Keratinocyte (primary cell): ENCODE measurements around the gene NHLH1. TPM values are rescaled to one million over a fixed set of nuclear protein-coding genes. Genes with fewer than 3 reads are reported as not detected.
A peak's percentile ranks its signal among the peaks of the same experiment; 100 is the strongest.

Source experiments
- DNase-seq: peaks from one replicate; pipeline ENCODE4 v3.0.0-alpha.2; 2011; ENCODE audit warnings: low read depth, missing footprints, low spot score
- FAIRE-seq: peaks from 2 replicates; lab custom pipeline; 2011; peaks lifted over from hg19 to GRCh38; lab: Jason Lieb, UNC
- H2AFZ ChIP-seq: 2 replicates; pipeline ENCODE4 v1.6.0; 2012; ENCODE audit warnings: low read length, control low read depth, inconsistent platforms; ENCODE audit not compliant: control insufficient read depth
- H3K27ac ChIP-seq: 2 replicates; pipeline ENCODE4 v1.5.1; 2011; ENCODE audit warnings: low read length; ENCODE audit not compliant: control insufficient read depth, insufficient read depth
- H3K27me3 ChIP-seq: 3 replicates; pipeline ENCODE4 v1.6.0; 2011; ENCODE audit warnings: low read length; ENCODE audit not compliant: control insufficient read depth, insufficient read depth; ENCODE audit errors: extremely low read depth
- H3K36me3 ChIP-seq, 2 experiments: 2 replicates in 1 of 2; 3 replicates in 1 of 2; pipeline ENCODE4 v1.5.1; 2011; ENCODE audit warnings: low read length in 2 of 2, mild to moderate bottlenecking in 1 of 2; ENCODE audit not compliant: control insufficient read depth in 2 of 2, insufficient read depth in 2 of 2; ENCODE audit errors: extremely low read depth in 1 of 2
- H3K4me1 ChIP-seq: 3 replicates; pipeline ENCODE4 v1.5.1; 2011; ENCODE audit warnings: low read length; ENCODE audit not compliant: control insufficient read depth, insufficient read depth; ENCODE audit errors: extremely low read depth
- H3K4me2 ChIP-seq: 3 replicates; pipeline ENCODE4 v1.6.0; 2011; ENCODE audit warnings: low read depth, low read length; ENCODE audit not compliant: control insufficient read depth, insufficient read depth; ENCODE audit errors: extremely low read depth
- H3K4me3 ChIP-seq, 3 experiments: fragments of 200-600 bp in 1 of 3; sonication (generic) in 1 of 3; 2 replicates in 2 of 3; 3 replicates in 1 of 3; pipeline ENCODE4 v1.5.1; 2011 to 2016; ENCODE audit warnings: low read length in 3 of 3, mild to moderate bottlenecking in 3 of 3, control low read depth in 2 of 3, inconsistent platforms in 1 of 3, low read depth in 1 of 3, mixed read lengths in 1 of 3, mixed run types in 1 of 3, moderate library complexity in 1 of 3; ENCODE audit not compliant: control insufficient read depth in 2 of 3, insufficient read depth in 2 of 3; ENCODE audit errors: extremely low read depth in 1 of 3
- H3K79me2 ChIP-seq: 2 replicates; pipeline ENCODE4 v1.6.0; 2012; ENCODE audit warnings: low read length; ENCODE audit not compliant: control insufficient read depth, insufficient read depth
- H3K9ac ChIP-seq: 3 replicates; pipeline ENCODE4 v1.6.0; 2011; ENCODE audit warnings: low read length; ENCODE audit not compliant: control insufficient read depth, insufficient read depth; ENCODE audit errors: extremely low read depth
- H3K9me1 ChIP-seq: 3 replicates; pipeline ENCODE4 v1.6.0; 2011; ENCODE audit warnings: low read length; ENCODE audit not compliant: control insufficient read depth, insufficient read depth; ENCODE audit errors: extremely low read depth
- H3K9me3 ChIP-seq: 2 replicates; pipeline ENCODE4 v1.5.1; 2012; ENCODE audit warnings: low read depth, low read length; ENCODE audit not compliant: control insufficient read depth
- H4K20me1 ChIP-seq: 3 replicates; pipeline ENCODE4 v1.6.0; 2011; ENCODE audit warnings: low read length; ENCODE audit not compliant: control insufficient read depth, insufficient read depth; ENCODE audit errors: extremely low read depth
- CTCF ChIP-seq, 3 experiments: IDR thresholded peaks in 1 of 3; conservative IDR thresholded peaks in 1 of 3; optimal IDR thresholded peaks in 1 of 3; 2 replicates in 2 of 3; 3 replicates in 1 of 3; pipeline versions ENCODE3 to v1.5.1; 2011; ENCODE audit warnings: low read length in 3 of 3, mild to moderate bottlenecking in 3 of 3, moderate library complexity in 2 of 3, control low read depth in 1 of 3, inconsistent platforms in 1 of 3; ENCODE audit not compliant: insufficient read depth in 2 of 3; ENCODE audit errors: extremely low read depth in 1 of 3
- EZH2 ChIP-seq: IDR thresholded peaks from one replicate; pipeline ENCODE4 v1.6.1; 2012; ENCODE audit warnings: inconsistent platforms, mild to moderate bottlenecking, low read length, moderate library complexity
- dilution Hi-C: fragments of 300-500 bp; cut with MboI; formaldehyde crosslinking; loops from one replicate; pipeline ENCODE4 v1.7.0; 2020; ENCODE audit warnings: low sequenced_read_pairs; ENCODE audit not compliant: extremely low pct_ligation_motif_present
- polyA plus RNA-seq, 5 experiments: library from polyadenylated mRNA; depleted of rRNA in 3 of 5; stranded (reverse) in 3 of 5; stranded (forward) in 1 of 5; unstranded in 1 of 5; fragments of >200 nt; gene quantifications; 1 replicate in 1 of 5; 2 replicates in 3 of 5; 3 replicates in 1 of 5; pipeline versions ENCODE4 v1.2.1 to v1.2.3, GENCODE V29; 2011 to 2012; ENCODE audit warnings: missing spikeins in 2 of 5, low read depth in 1 of 5, low replicate concordance in 1 of 5

Gene NHLH1
- polyA plus RNA-seq, 1 donor (not counting 4 experiments of a cell fraction or from before 2014, with no cell fraction given), result 0.13 TPM

- peak overlapping the region; percentile 88 for H2AFZ ChIP-seq
- FAIRE-seq, result peak; percentile 66
Measured at GRCh38 chr1:160342526-160342925, 24.3 kb upstream of the NHLH1 start.

GRCh38 chr1:160342953-160343869 is 23.7 kb upstream of the NHLH1 start, which contains the start of the genes COPA and NCSTN:
COPA (minus strand) TSS chr1:160343250; CDS start chr1:160343170, 80 bp downstream.
NCSTN (plus strand) TSS chr1:160343383; CDS start chr1:160343397, 14 bp downstream.
- Histone ChIP-seq H3K79me2 (peaks cover 71% of the 10 kb centered on the region), H3K36me3 (peaks cover 12 to 23% of the 10 kb centered on the region in 2 experiments), H3K27ac (peak within 1 kb of the TSS; percentile 97), H3K9me1 (no peaks in the 10 kb centered on the region), H3K9ac (peak within 1 kb of the TSS; percentile 97), H3K4me2 (peak within 1 kb of the TSS; percentile 88), H2AFZ (peak within 1 kb of the TSS; percentile 88), H3K27me3 (no peaks in the 10 kb centered on the region), H3K4me1 (peaks cover 16% of the 10 kb centered on the region), H4K20me1 (no peaks in the 10 kb centered on the region), H3K9me3 (no peaks in the 10 kb centered on the region), H3K4me3 (peak within 1 kb of the TSS; percentile 88 to 100 (median 95))
- FAIRE-seq (peak; percentile 60), DNase-seq (peak; percentile 64)
- dilution Hi-C loops, result no loop called here
- TF ChIP-seq CTCF (optimal IDR thresholded peaks at IDR 0.05 in 1 of 3, IDR thresholded peaks at IDR 0.05 in 1 of 3, conservative IDR thresholded peaks at IDR 0.05 in 1 of 3; ENCODE audit: extremely low read depth in 1 of 3, insufficient read depth in 2 of 3, low read length in 3 of 3), result no peak
- TF ChIP-seq EZH2, result no peak

More at GRCh38 chr1:160342526-160342925, 24.3 kb upstream of the NHLH1 start:
- Histone ChIP-seq H3K27me3 (no peaks in the 10 kb centered on the region), H3K9me3 (no peaks in the 10 kb centered on the region), H3K9me1 (no peaks in the 10 kb centered on the region), H3K27ac (peak overlapping the region; percentile 97), H3K36me3 (peaks cover 12 to 18% of the 10 kb centered on the region in 2 experiments), H3K4me2 (peak overlapping the region; percentile 88), H3K9ac (peak overlapping the region; percentile 97), H4K20me1 (no peaks in the 10 kb centered on the region), H3K4me1 (peaks cover 16% of the 10 kb centered on the region), H3K4me3 (peak overlapping the region; percentile 88 to 100 (median 95)), H3K79me2 (peaks cover 76% of the 10 kb centered on the region)
- dilution Hi-C loops, result no loop called here
- DNase-seq, result no peak
- TF ChIP-seq EZH2 (no peak), CTCF (optimal IDR thresholded peaks at IDR 0.05 in 1 of 3, IDR thresholded peaks at IDR 0.05 in 1 of 3, conservative IDR thresholded peaks at IDR 0.05 in 1 of 3; ENCODE audit: extremely low read depth in 1 of 3, insufficient read depth in 2 of 3, low read length in 3 of 3) (no peak)
